Ovary (tissue), 9 donors: ENCODE results near the gene HRG. TPM values are rescaled to one million over a fixed set of nuclear protein-coding genes. Genes with fewer than 3 reads are reported as not detected.

ENCODE experiments used
- DNase-seq, 5 donors: peaks; one replicate each; pipeline ENCODE4 v3.0.0-alpha.2; 2019 to 2020
- H3K27ac ChIP-seq, 2 donors: fragments of 200-600 bp; one replicate each; pipeline versions ENCODE4 v1.5.1 to v1.8.0; 2019 to 2022
- H3K27me3 ChIP-seq: fragments of 200-600 bp; one replicate; pipeline ENCODE4 v1.8.0; 2022
- H3K36me3 ChIP-seq: fragments of 200-600 bp; sonication (generic); one replicate; pipeline ENCODE4 v1.5.1; 2019
- H3K4me1 ChIP-seq: one replicate; pipeline ENCODE4 v1.8.1; 2013; ENCODE audit warnings: mild to moderate bottlenecking, moderate library complexity; ENCODE audit not compliant: insufficient read depth
- H3K4me3 ChIP-seq: fragments of 200-600 bp; sonication (generic); one replicate; pipeline ENCODE4 v1.5.1; 2017
- H3K9me3 ChIP-seq, 2 donors: fragments of 200-600 bp in 1 of 2; sonication (generic) in 1 of 2; one replicate each; pipeline versions ENCODE4 v1.5.1 to v1.8.1; 2013 to 2019; ENCODE audit warnings: mild to moderate bottlenecking in 1 of 2, moderate library complexity in 1 of 2
- EP300 ChIP-seq: sonication (generic); formaldehyde crosslinking; IDR thresholded peaks from one replicate; pipeline ENCODE4 v1.6.1; 2017; ENCODE audit warnings: antibody characterized with exemption
- POLR2A ChIP-seq: fragments of 450-650 bp; IDR thresholded peaks from one replicate; pipeline ENCODE4 v1.6.1; 2017; ENCODE audit warnings: antibody characterized with exemption, mild to moderate bottlenecking, moderate library complexity
- whole genome bisulfite sequencing, 3 donors: extraction: QIAGEN DNeasy Blood & Tissue Kit in 1 of 3; methylation state at CpG; one replicate each; pipeline versions ENCODE4 v1.1.5 to v1.1.7; 2013 to 2017; 5-methylcytosine and 5-hydroxymethylcytosine counted together
- intact Hi-C, 4 donors: fragments of 100-400 bp; cut with DNase I; formaldehyde crosslinking; loops; one replicate each; pipeline versions ENCODE4 v1.11.0 to v1.15.1; 2022 to 2023
- polyA plus RNA-seq, 2 donors: library from polyadenylated mRNA; stranded (reverse); fragments of 200-250 nt in 1 of 2; fragments of 350-450 nt in 1 of 2; fragmentation: Illumina TruSeq in 1 of 2; extraction: RNeasy Lipid Tissue Mini Kit (QIAGEN cat#74804) in 1 of 2; gene quantifications; one replicate each; pipeline ENCODE4 v1.2.3, GENCODE V29; 2013 to 2014
- total RNA-seq, 7 donors: library from RNA; depleted of rRNA in 2 of 7; stranded (reverse); fragments of >200 nt in 2 of 7; fragmentation: NEBNext Ultra II Directional in 3 of 7; extraction: Animal tissue kit (Norgen Biotek cat#: 25700) in 3 of 7; gene quantifications; one replicate each; pipeline versions ENCODE4 v1.1.0 to v1.2.4, GENCODE V29; 2016 to 2023
- TF ChIP-seq, protein P1 (sequence below), 3 donors: fragments of 450-650 bp in 2 of 3; fragments of 200-600 bp in 1 of 3; IDR thresholded peaks; one replicate each; pipeline versions ENCODE4 v1.5.1 to v1.8.0; 2016 to 2022; ENCODE audit warnings: antibody characterized with exemption in 3 of 3, mild to moderate bottlenecking in 1 of 3
- donor health status: DM: no; HTN: no; CAD: no; lungs with moderate emphysema.
- donor health status: DM: no; HTN: no; CAD: no.
- donor health status: Bipolar disorder and iron deficiency.
- donor health status: DM: yes; HTN: yes; CAD: no.
- donor health status: DM: no; HTN: no; CAD: no.
- donor health status: DM: yes; HTN: yes; CAD: no.

Gene HRG
- total and polyA plus RNA-seq, 9 donors = 0.13 TPM; not detected in 8

DNA sequence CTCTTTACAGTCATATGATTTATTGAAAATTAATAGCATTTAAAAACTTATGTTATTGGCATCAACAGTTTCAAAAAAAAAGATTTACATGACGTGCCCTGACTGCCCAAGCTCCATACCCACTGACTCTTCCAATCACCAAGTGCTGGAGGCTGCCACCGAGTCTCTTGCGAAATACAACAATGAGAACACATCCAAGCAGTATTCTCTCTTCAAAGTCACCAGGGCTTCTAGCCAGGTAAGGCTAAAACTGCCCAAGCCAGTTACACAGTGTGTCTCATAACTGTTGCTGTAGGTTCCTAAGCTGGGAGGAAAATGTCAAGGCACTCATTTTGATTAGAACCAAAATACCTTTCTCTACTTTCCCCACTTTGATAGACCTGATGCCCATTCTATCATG, 21.1 kb upstream of the HRG start:
- Histone ChIP-seq H3K36me3 (no peaks in the 10 kb centered on the region), H3K9me3 (no peaks in the 10 kb centered on the region), H3K27me3 (no peaks in the 10 kb centered on the region), H3K4me1 (no peaks in the 10 kb centered on the region), H3K27ac (no peak overlapping the region), H3K4me3 (no peak overlapping the region)
- intact Hi-C loops = no loop called here
- no peak for DNase-seq
- TF ChIP-seq EP300 = no peak
- TF ChIP-seq, protein P1, sequence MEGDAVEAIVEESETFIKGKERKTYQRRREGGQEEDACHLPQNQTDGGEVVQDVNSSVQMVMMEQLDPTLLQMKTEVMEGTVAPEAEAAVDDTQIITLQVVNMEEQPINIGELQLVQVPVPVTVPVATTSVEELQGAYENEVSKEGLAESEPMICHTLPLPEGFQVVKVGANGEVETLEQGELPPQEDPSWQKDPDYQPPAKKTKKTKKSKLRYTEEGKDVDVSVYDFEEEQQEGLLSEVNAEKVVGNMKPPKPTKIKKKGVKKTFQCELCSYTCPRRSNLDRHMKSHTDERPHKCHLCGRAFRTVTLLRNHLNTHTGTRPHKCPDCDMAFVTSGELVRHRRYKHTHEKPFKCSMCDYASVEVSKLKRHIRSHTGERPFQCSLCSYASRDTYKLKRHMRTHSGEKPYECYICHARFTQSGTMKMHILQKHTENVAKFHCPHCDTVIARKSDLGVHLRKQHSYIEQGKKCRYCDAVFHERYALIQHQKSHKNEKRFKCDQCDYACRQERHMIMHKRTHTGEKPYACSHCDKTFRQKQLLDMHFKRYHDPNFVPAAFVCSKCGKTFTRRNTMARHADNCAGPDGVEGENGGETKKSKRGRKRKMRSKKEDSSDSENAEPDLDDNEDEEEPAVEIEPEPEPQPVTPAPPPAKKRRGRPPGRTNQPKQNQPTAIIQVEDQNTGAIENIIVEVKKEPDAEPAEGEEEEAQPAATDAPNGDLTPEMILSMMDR (IDR thresholded peaks at IDR 0.05) = no peak
- no peak for TF ChIP-seq POLR2A
- 77 to 80% (median 77%) methylated on average over 3 of the region's 3 CpGs for WGBS, 3 donors

- no peak overlapping the region for H3K4me3 ChIP-seq
- no peaks in the 10 kb centered on the region for H3K27me3 ChIP-seq
- no peaks in the 10 kb centered on the region for H3K9me3 ChIP-seq
- TF ChIP-seq POLR2A = no peak
- TF ChIP-seq EP300 = no peak
- TF ChIP-seq, protein P1 (IDR thresholded peaks at IDR 0.05) = no peak
- no peak overlapping the region for H3K27ac ChIP-seq
- DNase-seq = no peak
- WGBS, 3 donors = 71 to 81% (median 77%) methylated on average over 4 of the region's 4 CpGs
- H3K36me3 ChIP-seq = no peaks in the 10 kb centered on the region
- intact Hi-C loops = no loop called here
- no peaks in the 10 kb centered on the region for H3K4me1 ChIP-seq
Measured at GRCh38 chr3:186646106-186646505, 19.7 kb upstream of the HRG start.

- no peaks in the 10 kb centered on the region for H3K9me3 ChIP-seq
Measured at GRCh38 chr3:186646841-186647240, 19.0 kb upstream of the HRG start.

GRCh38 chr3:186648851-186649250, 17.0 kb upstream of the HRG start:
- H3K36me3 ChIP-seq = no peaks in the 10 kb centered on the region
- 70 to 90% (median 74%) methylated on average over 1 of the region's 1 CpG for WGBS, 3 donors
- intact Hi-C loops = no loop called here
- no peaks in the 10 kb centered on the region for H3K27me3 ChIP-seq
- DNase-seq = no peak
- no peak overlapping the region for H3K4me3 ChIP-seq
- TF ChIP-seq, protein P1 (IDR thresholded peaks at IDR 0.05) = no peak
- no peak for TF ChIP-seq POLR2A
- H3K9me3 ChIP-seq = no peaks in the 10 kb centered on the region
- no peak overlapping the region for H3K27ac ChIP-seq
- H3K4me1 ChIP-seq = no peaks in the 10 kb centered on the region

More at GRCh38 chr3:186646841-186647240, 19.0 kb upstream of the HRG start:
- Histone ChIP-seq H3K4me3 (no peak overlapping the region), H3K4me1 (no peaks in the 10 kb centered on the region), H3K36me3 (no peaks in the 10 kb centered on the region), H3K27me3 (no peaks in the 10 kb centered on the region), H3K27ac (no peak overlapping the region)
- intact Hi-C loops = no loop called here
- DNase-seq = no peak
- WGBS, 3 donors = 66 to 83% (median 80%) methylated on average over 1 of the region's 1 CpG
- TF ChIP-seq POLR2A (no peak), EP300 (no peak)
- TF ChIP-seq, protein P1 (IDR thresholded peaks at IDR 0.05) = no peak
